Right lobe of liver (tissue), 6 donors: ENCODE measurements around the gene RPS19. TPM values are rescaled to one million over a fixed set of nuclear protein-coding genes. Genes with fewer than 3 reads are reported as not detected.

Experiments
- ATAC-seq, 4 donors: fragments of 200-7000 bp; cut with Tn5 transposase; one replicate each; pipeline ENCODE4 v1.9.1; 2020; ENCODE audit warnings: mild to moderate bottlenecking in 4 of 4, moderate library complexity in 4 of 4
- DNase-seq, 3 donors: peaks; one replicate each; pipeline ENCODE4 v3.0.0-alpha.2; 2020
- H3K27ac ChIP-seq, 3 donors: fragments of 200-600 bp; one replicate each; pipeline ENCODE4 v1.8.0; 2022
- H3K27me3 ChIP-seq, 2 donors: fragments of 200-600 bp; one replicate each; pipeline ENCODE4 v1.8.0; 2022
- H3K36me3 ChIP-seq, 4 donors: fragments of 200-600 bp; sonication (generic) in 1 of 4; one replicate each; pipeline versions ENCODE4 v1.5.1 to v1.8.0; 2017 to 2022; ENCODE audit warnings: control low read depth in 1 of 4
- H3K4me1 ChIP-seq, 4 donors: fragments of 200-600 bp; sonication (generic) in 1 of 4; one replicate each; pipeline versions ENCODE4 v1.5.1 to v1.8.0; 2017 to 2022; ENCODE audit warnings: control low read depth in 1 of 4
- H3K4me3 ChIP-seq, 3 donors: fragments of 200-600 bp; one replicate each; pipeline ENCODE4 v1.8.0; 2022
- H3K9me3 ChIP-seq, 4 donors: fragments of 200-600 bp; sonication (generic) in 1 of 4; one replicate each; pipeline versions ENCODE4 v1.5.1 to v1.8.0; 2017 to 2022; ENCODE audit warnings: control low read depth in 1 of 4
- POLR2A ChIP-seq: fragments of 450-650 bp; IDR thresholded peaks from one replicate; pipeline ENCODE4 v1.6.1; 2017; ENCODE audit warnings: antibody characterized with exemption, mild to moderate bottlenecking
- WGBS: methylation state at CpG from one replicate; pipeline ENCODE4 v1.1.6; 2018; ENCODE audit warnings: low coverage, low lambda C conversion rate; ENCODE audit not compliant: insufficient coverage; ENCODE audit errors: missing lambda C conversion rate; 5-methylcytosine and 5-hydroxymethylcytosine counted together
- intact Hi-C, 2 donors: fragments of 100-400 bp; cut with DNase I; formaldehyde crosslinking; loops; one replicate each; pipeline versions ENCODE4 v1.11.2 to v1.14.1; 2022
- total RNA-seq, 6 experiments: library from RNA; depleted of rRNA in 2 of 6; stranded (reverse); fragments of >200 nt in 2 of 6; fragmentation: NEBNext Ultra II Directional in 3 of 6; extraction: Animal tissue kit (Norgen Biotek cat#: 25700) in 3 of 6; gene quantifications; one replicate each; pipeline versions ENCODE4 v1.1.0 to v1.2.4, GENCODE V29; 2016 to 2023
- TF ChIP-seq, protein P1 (sequence below), 4 donors: fragments of 200-600 bp in 3 of 4; fragments of 450-650 bp in 1 of 4; IDR thresholded peaks; one replicate each; pipeline versions ENCODE4 v1.5.1 to v1.8.0; 2016 to 2022; ENCODE audit warnings: antibody characterized with exemption in 4 of 4, mild to moderate bottlenecking in 2 of 4
- donor health status: DM: no; HTN: yes; CAD: no.
- donor health status: DM: no; HTN: no; CAD: no.
- donor health status: DM: no; HTN: no; CAD: no.
- donor health status: DM: no; HTN: yes; CAD: no.
- donor health status: DM: no; HTN: yes; CAD: no.

Gene RPS19
- total RNA-seq, 6 experiments from 2014 or later, result 347 to 556 (median 499) TPM

DNA sequence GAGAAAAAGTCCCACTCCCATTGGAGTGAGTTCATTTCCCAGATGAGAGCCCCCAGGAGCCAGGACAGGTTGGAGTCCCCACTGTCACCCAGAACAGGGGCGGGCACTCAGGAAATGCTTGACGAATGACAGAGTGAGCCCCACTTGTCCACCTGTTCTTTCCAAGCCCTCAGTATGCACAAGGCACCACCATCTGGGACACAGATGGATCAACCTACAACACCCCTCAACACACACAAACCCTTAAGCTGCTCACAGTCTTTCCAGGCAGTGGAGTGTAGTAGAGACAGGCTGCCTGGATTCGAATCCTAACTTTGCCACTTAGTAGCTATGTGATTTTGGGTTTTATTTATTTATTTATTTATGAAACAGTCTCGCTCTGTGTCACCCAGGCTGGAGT, 30.9 kb downstream of the RPS19 start:
- ATAC-seq (no peak), DNase-seq (no peak)
- whole genome bisulfite sequencing, result no CpG with 5 or more reads among the region's 4 CpGs
- Histone ChIP-seq H3K27me3 (no peaks in the 10 kb centered on the region), H3K9me3 (no peaks in the 10 kb centered on the region), H3K4me3 (no peak overlapping the region), H3K4me1 (peaks cover 0 to 4% (median 0%) of the 10 kb centered on the region in 4 donors), H3K27ac (no peak overlapping the region), H3K36me3 (peaks cover 0 to 19% (median 13%) of the 10 kb centered on the region in 4 donors)
- intact Hi-C loops, result no loop called here
- TF ChIP-seq, protein P1, sequence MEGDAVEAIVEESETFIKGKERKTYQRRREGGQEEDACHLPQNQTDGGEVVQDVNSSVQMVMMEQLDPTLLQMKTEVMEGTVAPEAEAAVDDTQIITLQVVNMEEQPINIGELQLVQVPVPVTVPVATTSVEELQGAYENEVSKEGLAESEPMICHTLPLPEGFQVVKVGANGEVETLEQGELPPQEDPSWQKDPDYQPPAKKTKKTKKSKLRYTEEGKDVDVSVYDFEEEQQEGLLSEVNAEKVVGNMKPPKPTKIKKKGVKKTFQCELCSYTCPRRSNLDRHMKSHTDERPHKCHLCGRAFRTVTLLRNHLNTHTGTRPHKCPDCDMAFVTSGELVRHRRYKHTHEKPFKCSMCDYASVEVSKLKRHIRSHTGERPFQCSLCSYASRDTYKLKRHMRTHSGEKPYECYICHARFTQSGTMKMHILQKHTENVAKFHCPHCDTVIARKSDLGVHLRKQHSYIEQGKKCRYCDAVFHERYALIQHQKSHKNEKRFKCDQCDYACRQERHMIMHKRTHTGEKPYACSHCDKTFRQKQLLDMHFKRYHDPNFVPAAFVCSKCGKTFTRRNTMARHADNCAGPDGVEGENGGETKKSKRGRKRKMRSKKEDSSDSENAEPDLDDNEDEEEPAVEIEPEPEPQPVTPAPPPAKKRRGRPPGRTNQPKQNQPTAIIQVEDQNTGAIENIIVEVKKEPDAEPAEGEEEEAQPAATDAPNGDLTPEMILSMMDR (IDR thresholded peaks at IDR 0.05), result no peak
- TF ChIP-seq POLR2A, result no peak

DNA sequence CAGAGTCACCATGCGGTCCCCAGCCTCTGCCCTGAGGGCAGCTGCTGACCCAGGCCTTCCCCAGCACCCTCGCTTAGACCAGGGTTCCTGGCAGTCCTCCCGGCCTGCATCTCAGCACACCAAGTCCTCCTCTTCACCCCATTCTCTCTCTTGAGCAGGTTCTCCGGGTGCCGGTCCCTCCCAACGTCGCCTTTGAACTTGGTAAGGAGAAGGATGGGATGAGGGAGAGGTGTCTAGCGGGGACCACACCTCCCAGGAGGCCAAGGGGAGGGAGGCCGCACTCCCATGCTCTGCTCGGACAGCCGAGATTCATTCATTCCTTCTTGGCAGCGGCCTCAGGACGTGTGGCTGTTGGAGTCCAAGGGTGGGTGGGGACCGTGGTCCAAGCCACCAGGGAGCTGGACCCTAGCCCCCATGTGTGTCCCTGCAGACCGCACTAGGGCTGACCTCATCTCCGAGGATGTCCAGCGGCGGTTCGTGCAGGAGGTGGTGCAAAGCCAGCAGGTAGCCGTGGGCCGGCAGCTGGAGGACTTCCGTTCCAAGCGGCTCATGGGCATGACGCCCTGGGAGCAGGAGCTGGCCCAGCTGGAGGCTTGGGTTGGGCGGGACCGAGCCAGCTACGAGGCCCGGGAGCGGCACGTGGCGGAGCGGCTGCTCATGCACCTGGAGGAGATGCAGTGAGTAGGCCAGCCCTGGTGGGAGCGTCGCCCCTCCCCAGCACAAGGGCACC, 32.3 kb downstream of the RPS19 start:
- H3K36me3 ChIP-seq, result peaks cover 0 to 23% (median 15%) of the 10 kb centered on the region in 4 donors
- H3K27me3 ChIP-seq, result no peaks in the 10 kb centered on the region
- no peaks in the 10 kb centered on the region for H3K9me3 ChIP-seq
- no peak overlapping the region for H3K27ac ChIP-seq
- DNase-seq (no peak), ATAC-seq (no peak)
- H3K4me3 ChIP-seq, result no peak overlapping the region
- H3K4me1 ChIP-seq, result no peaks in the 10 kb centered on the region
- intact Hi-C loops, result no loop called here
- 89% methylated on average over 4 of the region's 34 CpGs for WGBS
- TF ChIP-seq, protein P1 (IDR thresholded peaks at IDR 0.05), result no peak
- no peak for TF ChIP-seq POLR2A

DNA sequence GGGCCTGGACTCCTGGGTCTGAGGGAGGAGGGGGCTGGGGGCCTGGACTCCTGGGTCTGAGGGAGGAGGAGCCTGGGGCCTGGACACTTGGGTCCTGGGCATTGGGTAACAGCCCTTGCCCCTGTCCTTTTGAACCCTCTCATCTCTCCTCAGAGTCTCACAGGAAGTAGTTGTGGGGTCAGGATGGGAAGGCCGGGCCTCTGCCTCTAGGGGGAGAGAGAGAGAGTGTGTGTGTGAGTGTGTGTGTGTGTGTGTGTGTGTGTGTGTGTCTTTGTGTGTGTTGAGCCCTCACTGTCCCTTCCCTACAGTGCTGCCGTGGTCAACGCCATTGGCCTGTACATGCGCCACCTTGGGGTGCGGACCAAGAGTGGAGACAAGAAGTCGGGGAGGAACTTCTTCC, 33.8 kb downstream of the RPS19 start:
- Histone ChIP-seq H3K4me3 (no peak overlapping the region), H3K36me3 (peaks cover 0 to 33% (median 19%) of the 10 kb centered on the region in 4 donors), H3K4me1 (no peaks in the 10 kb centered on the region), H3K27ac (no peak overlapping the region), H3K27me3 (no peaks in the 10 kb centered on the region), H3K9me3 (no peaks in the 10 kb centered on the region)
- peak in 1 of 4 donors; percentile 16 for ATAC-seq
- intact Hi-C loops, result no loop called here
- TF ChIP-seq POLR2A, result no peak
- TF ChIP-seq, protein P1 (IDR thresholded peaks at IDR 0.05), result no peak
- no CpG with 5 or more reads among the region's 6 CpGs for WGBS
- no peak for DNase-seq

DNA sequence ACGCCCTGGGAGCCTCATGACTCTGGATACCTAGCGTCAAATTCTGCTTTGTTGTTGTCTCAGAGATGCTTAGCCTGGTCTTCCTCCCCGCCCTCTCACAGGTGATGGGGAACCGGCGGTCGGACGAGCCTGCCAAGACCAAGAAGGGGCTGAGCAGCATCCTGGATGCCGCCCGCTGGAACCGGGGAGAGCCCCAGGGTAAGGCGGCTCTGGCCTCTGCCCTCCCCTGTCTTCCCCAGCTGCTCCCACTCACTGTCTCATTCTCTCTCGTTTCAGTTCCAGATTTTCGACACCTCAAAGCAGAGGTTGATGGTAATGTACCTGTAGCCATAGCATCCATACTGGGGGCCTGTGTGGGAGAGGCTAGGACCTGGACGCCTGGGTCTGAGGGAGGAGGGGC, 34.3 kb downstream of the RPS19 start:
- 60% methylated on average over 1 of the region's 14 CpGs for WGBS
- Histone ChIP-seq H3K4me1 (no peaks in the 10 kb centered on the region), H3K27me3 (no peaks in the 10 kb centered on the region), H3K27ac (no peak overlapping the region), H3K9me3 (no peaks in the 10 kb centered on the region), H3K36me3 (peaks cover 0 to 33% (median 20%) of the 10 kb centered on the region in 4 donors), H3K4me3 (no peak overlapping the region)
- ATAC-seq (no peak), DNase-seq (peak in 1 of 3 donors; percentile 39)
- no peak for TF ChIP-seq POLR2A
- TF ChIP-seq, protein P1 (IDR thresholded peaks at IDR 0.05), result no peak
- intact Hi-C loops, result no loop called here
